GM18909 (cell line): ENCODE results near the gene PCP4L1.
"Not testable (repeated sequence)": the region's sequence is repeated elsewhere in the genome, so short reads cannot be mapped to it uniquely, and the experiment has no call there.

Experiments
- ATAC-seq: cut with Tn5 transposase; IDR thresholded peaks from one replicate; pipeline ENCODE4 v1.9.1; 2021; ENCODE audit warnings: mild to moderate bottlenecking; ENCODE audit not compliant: unreplicated experiment, poor library complexity

The PCP4L1 gene

DNA sequence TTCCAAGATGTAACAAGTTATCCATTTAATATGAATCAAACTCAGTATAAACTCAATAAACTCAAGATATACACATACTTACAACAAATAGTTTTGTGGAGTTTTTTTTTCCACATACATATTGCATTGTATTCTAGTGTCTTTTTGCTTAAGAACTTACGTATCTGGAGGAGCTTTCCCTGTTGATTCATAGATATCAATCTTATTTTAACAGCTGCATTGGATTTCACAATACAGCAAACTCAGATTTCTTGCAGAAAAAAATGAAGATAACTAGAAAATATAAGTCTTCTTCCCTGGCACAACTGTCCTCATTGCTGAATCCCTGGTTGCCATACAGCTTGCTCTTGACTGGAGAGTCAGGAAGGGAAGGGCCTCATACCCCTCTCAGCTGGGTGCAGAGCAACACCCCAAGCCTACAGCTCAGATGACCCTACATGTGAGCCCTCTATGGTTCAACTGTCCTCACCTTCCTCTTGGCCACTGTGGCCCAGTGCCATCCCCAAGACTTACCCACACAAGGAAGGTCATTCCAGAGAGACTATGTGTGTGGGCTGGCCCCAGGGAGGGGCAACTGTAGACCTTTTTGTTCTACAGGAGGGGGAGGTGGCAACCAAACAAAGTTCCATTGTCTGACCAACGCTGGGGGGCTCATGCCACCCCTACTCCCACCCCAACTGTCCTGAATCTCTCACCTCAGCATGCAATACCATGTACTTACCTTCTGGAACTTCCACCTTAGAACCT, 49.5 kb downstream of the PCP4L1 start:
- ATAC-seq: no peak

DNA sequence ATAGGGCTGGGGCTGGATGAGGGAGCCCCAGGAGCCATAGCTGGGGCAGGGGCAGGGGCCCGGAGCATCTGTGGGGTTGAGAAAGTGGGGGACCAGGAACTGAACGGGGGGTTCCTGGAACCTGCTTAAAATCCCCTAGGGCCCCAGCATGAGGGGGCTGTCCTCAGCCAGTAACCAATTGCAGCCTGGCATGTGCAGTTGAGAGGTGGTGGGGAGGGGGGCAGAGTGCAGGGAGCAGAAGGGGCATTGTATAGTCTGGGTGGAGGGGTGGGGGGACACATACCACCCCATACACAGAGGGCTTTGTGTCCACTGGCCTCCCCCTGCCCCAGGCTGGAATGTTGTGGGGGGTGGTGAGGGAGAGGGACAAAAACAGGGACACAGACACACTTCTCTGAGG, 51.3 kb downstream of the PCP4L1 start, which contains the start of gene MPZ:
TSS of gene MPZ (minus strand) at position 101 of the 400 bp plus-strand sequence. CDS start at position 38, 63 bp downstream.
- ATAC-seq: no peak

DNA sequence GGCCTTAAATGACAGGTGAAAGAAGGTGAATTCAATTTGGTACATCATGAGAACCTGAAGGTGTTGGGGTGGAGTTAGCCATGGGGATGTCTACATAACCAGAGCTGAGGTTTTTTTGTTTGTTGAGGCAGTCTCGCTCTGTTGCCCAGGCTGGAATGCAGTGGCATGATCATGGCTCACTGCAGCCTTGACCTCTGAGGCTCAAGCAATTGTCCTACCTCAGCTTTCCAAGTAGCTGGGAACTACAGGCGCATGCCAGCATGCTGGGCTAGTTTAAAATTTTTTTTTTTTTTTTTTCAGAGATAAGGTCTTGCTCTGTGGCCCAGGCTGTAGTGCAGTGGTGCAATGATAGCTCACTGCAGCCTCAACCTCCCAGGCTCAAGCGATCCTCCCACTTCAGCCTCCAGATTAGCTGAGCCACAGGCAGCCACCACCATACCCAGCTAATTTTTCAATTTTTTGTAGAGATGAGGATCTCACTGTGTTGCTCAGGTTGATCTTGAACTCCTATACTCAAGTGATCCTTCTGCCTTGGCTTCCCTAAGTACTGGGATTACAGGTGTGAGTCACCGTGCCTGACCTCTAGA, 53.1 kb downstream of the PCP4L1 start:
- ATAC-seq: no peak

DNA sequence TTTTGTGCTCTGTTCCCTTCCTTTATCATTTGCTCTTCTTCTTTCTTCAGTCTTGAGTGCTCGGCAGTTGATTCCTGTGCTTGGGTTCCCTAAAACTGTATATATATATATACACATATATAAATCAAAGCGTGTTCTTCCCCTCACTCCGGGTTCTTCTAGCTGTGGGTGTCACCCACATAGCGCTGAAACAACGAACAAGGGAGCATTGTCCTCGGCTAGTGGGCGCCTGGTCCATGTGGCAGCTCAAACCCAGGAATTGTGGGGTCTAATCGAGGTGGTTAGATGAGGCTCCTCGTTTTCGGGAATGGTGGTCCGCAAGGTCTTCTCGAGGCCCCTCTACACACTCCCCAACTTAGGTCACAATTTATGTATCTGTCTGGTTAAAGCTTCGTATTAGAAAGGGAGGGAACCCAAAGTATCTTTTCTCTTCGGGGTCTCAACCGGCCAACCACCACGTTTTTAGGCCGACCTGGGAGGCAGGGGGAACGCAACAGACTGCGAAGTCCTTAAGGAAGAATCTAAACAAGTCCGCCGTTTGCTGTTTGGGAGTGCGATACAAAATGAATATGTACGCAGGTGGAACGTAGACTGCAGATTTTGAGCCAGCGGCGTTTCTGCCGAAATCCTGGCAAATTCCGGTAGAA, 55.1 kb downstream of the PCP4L1 start:
- ATAC-seq: peak; percentile 11

DNA sequence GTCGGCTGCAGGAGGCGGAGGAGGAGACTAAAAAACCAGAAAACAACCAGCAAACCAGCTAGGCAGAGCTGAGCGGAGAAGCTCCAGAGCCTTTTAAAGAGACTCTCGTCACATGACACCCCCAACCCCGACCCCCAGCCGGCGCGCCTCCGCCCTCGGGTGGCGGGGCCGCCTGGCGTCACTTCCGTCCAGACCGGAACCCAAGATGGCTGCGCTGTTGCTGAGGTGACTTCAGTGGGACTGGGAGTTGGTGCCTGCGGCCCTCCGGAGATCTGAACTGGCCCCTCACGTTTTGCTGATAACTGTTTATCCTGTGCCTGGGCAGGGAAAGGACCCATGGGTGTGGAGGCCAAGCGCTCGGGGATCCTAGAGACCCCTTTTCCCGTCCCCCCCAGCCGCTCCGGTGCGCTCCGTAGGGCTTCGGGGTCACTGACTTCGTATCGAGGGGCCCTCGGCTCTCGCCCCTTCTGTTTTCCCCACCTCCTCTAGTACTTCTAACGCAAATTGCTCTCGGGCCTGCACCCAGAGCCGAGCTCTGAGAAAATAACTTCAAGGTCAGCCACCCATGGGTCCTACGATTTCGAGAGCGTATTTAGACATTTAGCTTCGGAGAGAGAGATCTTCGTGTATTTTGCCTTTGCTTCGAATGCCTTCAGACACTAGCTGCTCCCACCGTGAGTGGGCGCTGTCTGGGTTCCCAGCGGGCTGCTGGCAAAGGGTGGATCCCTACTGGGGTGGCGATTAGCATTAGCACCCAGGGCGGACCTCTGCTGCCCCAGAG, 55.8 kb downstream of the PCP4L1 start, which contains the start of gene SDHC:
TSS of gene SDHC (plus strand) at position 181 of the 781 bp plus-strand sequence. CDS start at position 206, 25 bp downstream.
- ATAC-seq: peak; percentile 96

DNA sequence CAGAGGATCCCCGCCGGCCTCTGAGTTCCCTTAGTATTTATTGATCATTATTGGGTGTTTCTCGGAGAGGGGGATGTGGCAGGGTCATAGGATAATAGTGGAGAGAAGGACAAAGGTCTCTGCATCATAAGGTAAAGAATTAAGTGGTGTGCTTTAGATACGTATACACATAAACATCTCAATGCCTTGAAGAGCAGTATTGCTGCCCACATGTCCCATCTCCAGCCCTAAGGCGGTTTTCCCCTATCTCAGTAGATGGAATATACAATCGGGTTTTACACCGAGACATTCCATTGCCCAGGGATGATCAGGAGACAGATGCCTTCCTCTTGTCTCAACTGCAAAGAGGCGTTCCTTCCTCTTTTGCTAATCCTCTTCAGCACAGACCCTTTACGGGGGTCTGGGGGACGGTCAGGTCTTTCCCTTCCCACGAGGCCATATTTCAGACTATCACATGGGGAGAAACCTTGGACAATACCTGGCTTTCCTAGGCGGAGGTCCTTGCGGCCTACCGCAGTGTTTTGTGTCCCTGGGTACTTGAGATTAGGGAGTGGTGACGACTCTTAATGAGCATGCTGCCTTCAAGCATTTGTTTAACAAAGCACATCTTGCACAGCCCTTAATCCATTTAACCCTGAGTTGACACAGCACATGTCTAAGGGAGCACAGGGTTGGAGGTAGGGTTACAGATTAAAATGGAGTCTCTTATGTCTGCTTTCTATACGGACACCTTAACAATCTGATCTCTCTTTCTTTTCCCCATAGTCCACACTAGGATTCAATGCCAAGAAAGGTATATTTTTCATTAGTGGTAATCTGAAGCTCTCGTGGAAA, 57.5 kb downstream of the PCP4L1 start:
- ATAC-seq: not testable (repeated sequence)

DNA sequence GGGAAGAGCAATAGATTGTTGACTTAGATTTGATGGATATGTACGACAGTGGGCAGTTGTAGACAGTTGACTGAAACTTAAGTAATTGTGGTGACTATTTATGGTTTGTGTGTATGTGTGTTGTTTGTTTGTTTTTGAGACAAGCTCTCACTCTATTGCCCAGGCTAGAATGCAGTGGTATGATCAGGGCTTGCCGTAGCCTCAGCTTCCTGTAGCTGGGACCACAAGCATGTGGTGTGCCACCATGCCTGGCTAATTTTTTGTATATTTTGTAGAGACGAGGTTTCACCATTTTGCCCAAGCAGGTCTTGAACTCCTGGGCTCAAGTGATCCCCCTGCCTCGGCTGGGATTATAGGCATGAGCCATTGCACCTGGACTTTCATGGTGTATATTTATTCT, 65.5 kb downstream of the PCP4L1 start:
- ATAC-seq: no peak

DNA sequence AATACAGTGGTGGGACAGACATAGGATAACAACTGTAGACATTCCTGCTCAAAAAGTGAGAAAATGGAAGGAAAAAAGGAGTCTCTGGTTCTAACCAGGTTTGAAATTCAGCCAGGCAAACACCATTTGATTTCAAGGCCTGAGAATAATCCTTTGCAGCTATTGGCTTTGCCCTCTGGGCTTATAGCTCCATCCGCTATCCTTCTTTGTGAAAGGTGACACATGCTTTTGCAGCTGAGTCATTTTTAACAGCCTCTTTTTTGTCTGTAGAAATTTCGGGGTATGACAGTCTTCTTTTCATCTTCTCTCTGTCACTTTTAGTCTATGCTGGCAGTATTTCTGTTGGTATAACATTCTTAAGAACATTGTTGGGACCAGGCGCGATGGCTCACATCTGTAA, 71.8 kb downstream of the PCP4L1 start:
- no peak for ATAC-seq

DNA sequence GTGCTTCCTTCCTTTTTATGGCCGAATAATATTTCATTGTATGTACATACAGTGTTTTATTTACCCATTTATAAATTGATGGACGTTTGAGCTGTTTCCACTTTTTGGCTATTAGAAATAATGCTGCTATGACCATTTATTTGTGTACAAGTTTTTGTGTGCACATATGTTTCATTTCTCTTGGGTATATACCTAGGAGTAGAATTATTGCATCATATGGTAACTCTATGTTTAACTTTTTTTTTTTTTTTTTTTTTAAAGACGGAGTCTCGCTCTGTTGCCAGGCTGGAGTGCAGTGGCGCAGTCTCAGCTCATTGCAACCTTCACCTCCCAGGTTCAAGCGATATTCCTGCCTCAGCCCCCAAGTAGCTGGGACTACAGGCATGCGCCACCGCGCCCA, 74.6 kb downstream of the PCP4L1 start:
- ATAC-seq: no peak
